Gastrocnemius medialis (tissue), 4 donors: ENCODE measurements around the gene DPH7. TPM values are rescaled to one million over a fixed set of nuclear protein-coding genes. Genes with fewer than 3 reads are reported as not detected.

Source experiments
- ATAC-seq, 2 donors: fragments of 150-250 bp; one replicate each; pipeline ENCODE4 v1.9.1; 2016
- DNase-seq, 2 donors: peaks; one replicate each; pipeline ENCODE4 v3.0.0-alpha.2; 2019
- H3K27ac ChIP-seq, 4 donors: fragments of 200-600 bp; sonication (generic); 1 replicate in 1 of 4; 2 replicates in 3 of 4; pipeline ENCODE4 v1.5.1; 2016 to 2018; ENCODE audit warnings: mild to moderate bottlenecking in 2 of 4, moderate library complexity in 1 of 4
- H3K27me3 ChIP-seq, 3 donors: fragments of 200-600 bp; sonication (generic) in 2 of 3; 1 replicate in 1 of 3; 2 replicates in 2 of 3; pipeline versions ENCODE4 v1.5.1 to v1.6.0; 2016 to 2019; ENCODE audit warnings: mild to moderate bottlenecking in 1 of 3, moderate library complexity in 1 of 3
- H3K36me3 ChIP-seq, 2 donors: fragments of 200-600 bp; sonication (generic) in 1 of 2; one replicate each; pipeline ENCODE4 v1.5.1; 2017 to 2018
- H3K4me1 ChIP-seq, 2 donors: fragments of 200-600 bp; sonication (generic) in 1 of 2; one replicate each; pipeline ENCODE4 v1.5.1; 2016 to 2017; ENCODE audit warnings: mild to moderate bottlenecking in 2 of 2
- H3K4me3 ChIP-seq, 4 donors: fragments of 200-600 bp; sonication (generic) in 3 of 4; 1 replicate in 1 of 4; 2 replicates in 3 of 4; pipeline ENCODE4 v1.5.1; 2016 to 2019; ENCODE audit warnings: mild to moderate bottlenecking in 2 of 4
- H3K9me3 ChIP-seq, 3 donors: fragments of 200-600 bp; sonication (generic) in 2 of 3; 1 replicate in 1 of 3; 2 replicates in 2 of 3; pipeline ENCODE4 v1.5.1; 2016 to 2019
- CTCF ChIP-seq, 5 experiments: fragments of 450-650 bp in 3 of 5; fragments of 200-600 bp in 2 of 5; sonication (generic) in 2 of 5; IDR thresholded peaks in 4 of 5; conservative IDR thresholded peaks in 1 of 5; 1 replicate in 4 of 5; 2 replicates in 1 of 5; pipeline ENCODE4 v1.5.1; 2016 to 2019; ENCODE audit warnings: antibody characterized with exemption in 5 of 5, mild to moderate bottlenecking in 3 of 5, moderate library complexity in 3 of 5
- POLR2A ChIP-seq, 2 donors: fragments of 450-650 bp; IDR thresholded peaks; one replicate each; pipeline ENCODE4 v1.6.1; 2017; ENCODE audit warnings: antibody characterized with exemption in 2 of 2, mild to moderate bottlenecking in 2 of 2, moderate library complexity in 2 of 2
- in situ Hi-C, 4 donors: fragments of 200-750 bp; cut with MboI; loops; one replicate each; pipeline versions ENCODE4 v1.15.0 to v1.8.0; 2017; ENCODE audit warnings: low sequenced_read_pairs in 4 of 4
- intact Hi-C: fragments of 100-400 bp; cut with DNase I; formaldehyde crosslinking; loops from one replicate; pipeline ENCODE4 v1.15.1; 2023; ENCODE audit warnings: low total_unique reads
- total RNA-seq, 4 donors: library from RNA; depleted of rRNA; stranded (reverse); fragments of >200 nt; gene quantifications; one replicate each; pipeline versions ENCODE4 v1.1.0 to v1.2.3, GENCODE V29; 2016

Gene DPH7
- total RNA-seq, 4 donors from 2014 or later = 10.0 to 25.2 (median 13.6) TPM

- Histone ChIP-seq H3K36me3 (peaks cover 0 to 3% of the 10 kb centered on the region in 2 donors), H3K27ac (no peak overlapping the region), H3K4me3 (no peak overlapping the region), H3K4me1 (peaks cover 7 to 12% of the 10 kb centered on the region in 2 donors), H3K9me3 (no peaks in the 10 kb centered on the region), H3K27me3 (no peaks in the 10 kb centered on the region)
- DNase-seq (no peak), ATAC-seq (no peak)
- intact Hi-C loops (no loop called here), in situ Hi-C loops (no loop called here)
- TF ChIP-seq CTCF (IDR thresholded peaks at IDR 0.05 in 4 of 5, conservative IDR thresholded peaks at IDR 0.05 in 1 of 5) (no peak), POLR2A (IDR thresholded peaks at IDR 0.05) (no peak)
These were observed 14.0 kb upstream of the DPH7 start for GRCh38 chr9:137592767-137593166.

- Histone ChIP-seq H3K9me3 (no peaks in the 10 kb centered on the region), H3K27me3 (no peaks in the 10 kb centered on the region), H3K4me1 (peaks cover 7 to 12% of the 10 kb centered on the region in 2 donors), H3K36me3 (peaks cover 0 to 24% of the 10 kb centered on the region in 2 donors), H3K4me3 (peak within 1 kb of the TSS; percentile 67 to 99 (median 81)), H3K27ac (peak within 1 kb of the TSS; percentile 29 to 64 (median 59))
- peak; percentile 79 to 86 for DNase-seq
- in situ Hi-C loops = no loop called here
- peak; percentile 92 to 95 for ATAC-seq
- TF ChIP-seq CTCF (IDR thresholded peaks at IDR 0.05 in 4 of 5, conservative IDR thresholded peaks at IDR 0.05 in 1 of 5) = no peak
- TF ChIP-seq POLR2A (IDR thresholded peaks at IDR 0.05) = no peak
- intact Hi-C loops = loop anchor here (1.0 to 2.0 kb wide), 3 partner anchors 12 to 28 kb away; partner anchors contain the start of genes ARRDC1, DPH7 and EHMT1
These were observed 12.0 kb upstream of the DPH7 start, which contains the start of gene ZMYND19 for GRCh38 chr9:137590469-137591383. Gene ZMYND19, minus strand, starts transcription at chr9:137590512. Its CDS starts 249 bp downstream, at chr9:137590263.

- no peaks in the 10 kb centered on the region for H3K9me3 ChIP-seq
- no peaks in the 10 kb centered on the region for H3K27me3 ChIP-seq
- in situ Hi-C loops (no loop called here), intact Hi-C loops (loop anchor here (1.0 to 2.0 kb wide), 3 partner anchors 12 to 29 kb away; partner anchors contain the start of genes ARRDC1, DPH7 and EHMT1)
- DNase-seq = no peak
- peak; percentile 34 to 36 for ATAC-seq
- peaks cover 7 to 12% of the 10 kb centered on the region in 2 donors for H3K4me1 ChIP-seq
- H3K4me3 ChIP-seq = peak overlapping the region in 2 of 4 donors; percentile 61 to 68
- H3K36me3 ChIP-seq = peaks cover 0 to 28% of the 10 kb centered on the region in 2 donors
- peak overlapping the region in 1 of 4 donors; percentile 16 for H3K27ac ChIP-seq
- TF ChIP-seq CTCF (IDR thresholded peaks at IDR 0.05 in 4 of 5, conservative IDR thresholded peaks at IDR 0.05 in 1 of 5) (no peak), POLR2A (IDR thresholded peaks at IDR 0.05) (peak in 1 of 2 donors; percentile 31)
These were observed 11.4 kb upstream of the DPH7 start for GRCh38 chr9:137590123-137590468.

GRCh38 chr9:137589441-137590122, 10.9 kb upstream of the DPH7 start:
- no peaks in the 10 kb centered on the region for H3K9me3 ChIP-seq
- H3K4me1 ChIP-seq = peaks cover 7 to 12% of the 10 kb centered on the region in 2 donors
- intact Hi-C loops = loop anchor here (1.0 to 2.0 kb wide), 3 partner anchors 11 to 29 kb away; partner anchors contain the start of genes ARRDC1, DPH7 and EHMT1
- TF ChIP-seq POLR2A (IDR thresholded peaks at IDR 0.05) = no peak
- no peak for TF ChIP-seq CTCF (IDR thresholded peaks at IDR 0.05 in 4 of 5, conservative IDR thresholded peaks at IDR 0.05 in 1 of 5)
- H3K4me3 ChIP-seq = peak overlapping the region; percentile 41 to 68 (median 64)
- H3K27me3 ChIP-seq = no peaks in the 10 kb centered on the region
- peak; percentile 8 for ATAC-seq
- H3K36me3 ChIP-seq = peaks cover 0 to 30% of the 10 kb centered on the region in 2 donors
- no peak for DNase-seq
- peak overlapping the region in 1 of 4 donors; percentile 16 for H3K27ac ChIP-seq
- in situ Hi-C loops = no loop called here
